OCI-LY3 (cell line): ENCODE results near the gene GLCE.

Experiments
- H2AFZ ChIP-seq: fragments of 200-600, 300-600 bp; shearing (Covaris generic); 2 replicates; pipeline ENCODE4 v1.6.0; 2014; ENCODE audit warnings: antibody characterized with exemption, low read depth, low read length
- H3K27ac ChIP-seq: fragments of 200-600, 300-600 bp; sonication (generic); 2 replicates; pipeline ENCODE4 v1.5.1; 2014; ENCODE audit warnings: mild to moderate bottlenecking, low read length, moderate library complexity, mixed read lengths
- H3K27me3 ChIP-seq: fragments of 200-600, 300-600 bp; sonication (generic); 2 replicates; pipeline ENCODE4 v1.6.1; 2014; ENCODE audit warnings: low read depth, low read length, mixed read lengths
- H3K36me3 ChIP-seq: fragments of 200-600, 300-600 bp; sonication (generic); replicated peaks from 2 replicates; pipeline ENCODE3; 2014; ENCODE audit warnings: low read depth, low read length, mixed read lengths
- H3K4me1 ChIP-seq: fragments of 300-600, 200-600 bp; sonication (generic); 2 replicates; pipeline ENCODE4 v1.6.1; 2014; ENCODE audit warnings: low read length, mixed read lengths
- H3K4me2 ChIP-seq: fragments of 200-600, 300-600 bp; sonication (generic); 2 replicates; pipeline ENCODE4 v1.6.1; 2014; ENCODE audit warnings: low read length, mixed read lengths
- H3K4me3 ChIP-seq: fragments of 300-600, 200-600 bp; sonication (generic); 2 replicates; pipeline ENCODE4 v1.5.1; 2014; ENCODE audit warnings: antibody characterized with exemption, mild to moderate bottlenecking, low read length, moderate library complexity
- H3K79me2 ChIP-seq: fragments of 300-600, 200-600 bp; shearing (Covaris generic); 2 replicates; pipeline ENCODE4 v1.6.1; 2014; ENCODE audit warnings: mild to moderate bottlenecking, low read length, mixed read lengths
- H3K9ac ChIP-seq: fragments of 300-600, 200-600 bp; shearing (Covaris generic); 2 replicates; pipeline ENCODE4 v1.6.0; 2014; ENCODE audit warnings: mild to moderate bottlenecking, low read length, moderate library complexity
- H3K9me3 ChIP-seq: fragments of 200-600, 300-600 bp; shearing (Covaris generic); 2 replicates; pipeline ENCODE4 v1.6.1; 2014; ENCODE audit warnings: low read length, mixed read lengths; ENCODE audit not compliant: insufficient read depth
- H4K20me1 ChIP-seq: fragments of 200-600, 300-600 bp; sonication (generic); 2 replicates; pipeline ENCODE4 v1.6.1; 2016; ENCODE audit warnings: low read length, mixed read lengths; ENCODE audit not compliant: insufficient read depth
- EZH2phosphoT487 ChIP-seq: fragments of 200-600 bp; shearing (Covaris generic); IDR thresholded peaks from 2 replicates; pipeline ENCODE4 v1.6.1; 2018; ENCODE audit warnings: antibody characterized with exemption, mixed run types, low read depth
- TF ChIP-seq, protein P1 (sequence below): fragments of 200-600, 300-600 bp; sonication (generic); IDR thresholded peaks from 2 replicates; pipeline ENCODE4 v1.5.1; 2014; ENCODE audit warnings: antibody characterized with exemption, low read length, low read depth

GLCE gene

DNA sequence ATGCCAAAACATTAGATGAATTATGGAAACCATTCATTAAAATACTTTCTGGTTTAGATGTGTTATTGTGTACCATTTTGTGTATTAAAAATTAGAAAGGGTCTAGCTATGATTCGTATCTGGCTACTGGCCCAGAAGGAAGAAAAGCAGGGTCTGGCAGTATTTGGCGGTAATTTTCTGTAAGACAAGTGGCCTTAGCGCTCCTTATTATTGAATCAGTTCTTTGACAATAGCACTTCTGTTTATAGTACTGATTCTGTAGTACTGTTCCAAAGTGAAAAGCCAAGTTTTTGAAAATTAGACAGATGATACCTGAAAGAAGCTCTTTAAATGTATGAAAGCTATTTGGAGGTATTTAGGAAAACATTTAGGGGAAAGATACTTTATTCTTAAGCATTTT is 10.2 kb downstream of the GLCE start:
- Histone ChIP-seq H3K27me3 (no peaks in the 10 kb centered on the region), H2AFZ (no peak overlapping the region), H3K4me3 (no peak overlapping the region), H4K20me1 (no peaks in the 10 kb centered on the region), H3K79me2 (no peaks in the 10 kb centered on the region), H3K36me3 (no peaks in the 10 kb centered on the region), H3K9ac (no peak overlapping the region), H3K27ac (no peak overlapping the region), H3K4me2 (no peak overlapping the region), H3K4me1 (no peaks in the 10 kb centered on the region), H3K9me3 (no peaks in the 10 kb centered on the region)
- TF ChIP-seq EZH2phosphoT487, result no peak
- TF ChIP-seq, protein P1, sequence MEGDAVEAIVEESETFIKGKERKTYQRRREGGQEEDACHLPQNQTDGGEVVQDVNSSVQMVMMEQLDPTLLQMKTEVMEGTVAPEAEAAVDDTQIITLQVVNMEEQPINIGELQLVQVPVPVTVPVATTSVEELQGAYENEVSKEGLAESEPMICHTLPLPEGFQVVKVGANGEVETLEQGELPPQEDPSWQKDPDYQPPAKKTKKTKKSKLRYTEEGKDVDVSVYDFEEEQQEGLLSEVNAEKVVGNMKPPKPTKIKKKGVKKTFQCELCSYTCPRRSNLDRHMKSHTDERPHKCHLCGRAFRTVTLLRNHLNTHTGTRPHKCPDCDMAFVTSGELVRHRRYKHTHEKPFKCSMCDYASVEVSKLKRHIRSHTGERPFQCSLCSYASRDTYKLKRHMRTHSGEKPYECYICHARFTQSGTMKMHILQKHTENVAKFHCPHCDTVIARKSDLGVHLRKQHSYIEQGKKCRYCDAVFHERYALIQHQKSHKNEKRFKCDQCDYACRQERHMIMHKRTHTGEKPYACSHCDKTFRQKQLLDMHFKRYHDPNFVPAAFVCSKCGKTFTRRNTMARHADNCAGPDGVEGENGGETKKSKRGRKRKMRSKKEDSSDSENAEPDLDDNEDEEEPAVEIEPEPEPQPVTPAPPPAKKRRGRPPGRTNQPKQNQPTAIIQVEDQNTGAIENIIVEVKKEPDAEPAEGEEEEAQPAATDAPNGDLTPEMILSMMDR, result no peak

DNA sequence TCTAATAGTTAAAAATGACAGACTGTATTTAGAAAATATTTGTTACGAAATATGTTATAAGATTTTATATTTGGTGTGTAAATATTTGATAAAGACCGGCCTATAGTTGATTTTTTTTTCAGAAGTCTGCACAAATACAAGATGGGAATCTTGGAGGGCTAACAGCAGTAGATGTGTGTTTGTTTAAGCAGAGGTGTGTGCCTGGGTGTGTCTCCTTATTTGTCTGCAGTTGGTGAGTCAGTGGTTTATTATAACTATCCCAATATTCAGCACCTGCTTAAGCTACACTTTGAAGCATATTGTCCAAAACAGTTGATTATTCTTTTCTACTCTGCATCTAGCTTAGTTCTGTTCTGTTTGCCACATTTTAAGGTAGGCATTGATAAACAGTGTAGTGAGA is 12.4 kb downstream of the GLCE start:
- no peak for TF ChIP-seq EZH2phosphoT487
- TF ChIP-seq, protein P1, result no peak
- Histone ChIP-seq H3K4me2 (no peak overlapping the region), H3K9me3 (no peaks in the 10 kb centered on the region), H4K20me1 (no peaks in the 10 kb centered on the region), H3K4me3 (no peak overlapping the region), H2AFZ (no peak overlapping the region), H3K36me3 (no peaks in the 10 kb centered on the region), H3K27ac (no peak overlapping the region), H3K27me3 (no peaks in the 10 kb centered on the region), H3K9ac (no peak overlapping the region), H3K79me2 (no peaks in the 10 kb centered on the region), H3K4me1 (no peaks in the 10 kb centered on the region)

DNA sequence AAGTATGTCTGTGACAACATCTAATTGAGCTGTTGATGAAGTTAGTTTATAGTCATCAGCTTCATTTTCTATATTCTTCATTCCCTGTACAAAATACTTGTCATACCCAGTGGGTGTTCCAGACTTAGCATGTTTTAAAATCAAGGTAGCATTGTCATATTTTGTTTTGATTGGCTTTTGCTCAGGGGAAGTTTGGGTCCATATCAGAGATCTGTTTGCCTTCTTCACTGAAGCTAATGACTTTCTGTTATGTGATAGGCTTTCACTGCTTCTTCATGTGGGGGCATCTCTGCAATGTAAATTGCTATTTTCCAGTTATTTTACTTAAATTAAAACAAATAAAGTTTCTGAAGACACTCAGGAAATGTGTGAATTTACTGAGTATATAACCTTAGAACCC is 15.1 kb downstream of the GLCE start:
- H3K9ac ChIP-seq, result no peak overlapping the region
- TF ChIP-seq, protein P1, result no peak
- no peak for TF ChIP-seq EZH2phosphoT487
- no peaks in the 10 kb centered on the region for H3K4me1 ChIP-seq
- no peaks in the 10 kb centered on the region for H3K27me3 ChIP-seq
- H3K9me3 ChIP-seq, result no peaks in the 10 kb centered on the region
- no peaks in the 10 kb centered on the region for H3K36me3 ChIP-seq
- no peaks in the 10 kb centered on the region for H4K20me1 ChIP-seq
- no peak overlapping the region for H3K4me2 ChIP-seq
- no peaks in the 10 kb centered on the region for H3K79me2 ChIP-seq
- H3K4me3 ChIP-seq, result no peak overlapping the region
- H2AFZ ChIP-seq, result no peak overlapping the region
- no peak overlapping the region for H3K27ac ChIP-seq

DNA sequence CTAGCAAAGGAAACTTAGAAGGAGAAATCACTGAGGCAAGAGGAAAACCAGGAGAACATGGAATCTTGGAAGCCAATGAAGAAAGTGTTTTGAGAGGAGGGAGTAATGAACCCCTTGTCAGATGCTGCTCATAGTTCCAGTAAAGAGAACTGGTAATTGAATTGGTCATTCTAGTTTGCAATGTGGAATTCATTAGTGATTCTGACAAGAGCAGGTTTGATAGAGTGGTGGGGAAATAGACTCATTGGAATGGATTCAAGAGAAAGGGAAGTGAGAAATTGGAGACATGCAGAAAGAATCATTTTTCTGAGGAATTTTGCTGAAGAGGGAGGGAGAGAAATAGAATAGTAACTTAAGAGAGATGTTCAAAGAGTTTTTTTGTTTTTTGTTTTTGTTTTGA is 21.0 kb downstream of the GLCE start:
- H2AFZ ChIP-seq, result no peak overlapping the region
- no peaks in the 10 kb centered on the region for H3K36me3 ChIP-seq
- no peak overlapping the region for H3K4me3 ChIP-seq
- no peak overlapping the region for H3K9ac ChIP-seq
- H3K27ac ChIP-seq, result no peak overlapping the region
- no peaks in the 10 kb centered on the region for H3K79me2 ChIP-seq
- H3K4me2 ChIP-seq, result no peak overlapping the region
- peaks cover 12% of the 10 kb centered on the region for H3K4me1 ChIP-seq
- TF ChIP-seq, protein P1, result no peak
- TF ChIP-seq EZH2phosphoT487, result no peak
- H4K20me1 ChIP-seq, result no peaks in the 10 kb centered on the region
- no peaks in the 10 kb centered on the region for H3K9me3 ChIP-seq
- H3K27me3 ChIP-seq, result no peaks in the 10 kb centered on the region
